HEK293 (cell line): ENCODE results near the gene CACYBP.

Source experiments
- CTCF ChIA-PET: fragments of 350-600 bp; formaldehyde crosslinking; extraction: SDS; loops from one replicate; lab custom pipeline; 2021; ENCODE audit warnings: antibody characterized with exemption; lab: Yijun Ruan, JAX
- POLR2A ChIA-PET: fragments of 300-600 bp; formaldehyde crosslinking; extraction: SDS; loops from one replicate; lab custom pipeline; 2020; ENCODE audit warnings: antibody characterized with exemption, inconsistent platforms; lab: Yijun Ruan, JAX
- H3K27ac ChIP-seq: fragments of 200-500 bp; sonication (Bioruptor generic); 2 replicates; pipeline ENCODE4 v1.5.1; 2014; ENCODE audit warnings: low read depth, low read length, control low read depth, inconsistent platforms; ENCODE audit errors: extremely low read depth
- H3K36me3 ChIP-seq, 2 experiments: fragments of 200-500 bp in 1 of 2; sonication (Bioruptor generic) in 1 of 2; 1 replicate in 1 of 2; 2 replicates in 1 of 2; pipeline ENCODE4 v1.5.1; 2014 to 2017; ENCODE audit warnings: inconsistent platforms in 2 of 2, low read length in 2 of 2; ENCODE audit not compliant: control insufficient read depth in 2 of 2, insufficient read depth in 1 of 2
- H3K4me1 ChIP-seq: fragments of 200-500 bp; sonication (Bioruptor generic); 2 replicates; pipeline ENCODE4 v1.5.1; 2014; ENCODE audit warnings: mild to moderate bottlenecking, low read length, inconsistent platforms; ENCODE audit not compliant: control insufficient read depth, insufficient read depth
- H3K4me3 ChIP-seq: 2 replicates; pipeline ENCODE4 v1.5.1; 2011; ENCODE audit warnings: low read depth, mild to moderate bottlenecking, control low read depth, low read length, moderate library complexity
- H3K9me3 ChIP-seq: fragments of 200-500 bp; sonication (Bioruptor generic); 2 replicates; pipeline ENCODE4 v1.5.1; 2014; ENCODE audit warnings: low read depth, low read length, inconsistent platforms; ENCODE audit not compliant: control insufficient read depth, insufficient read depth
- KLF7 ChIP-seq: fragments of 450-650 bp; formaldehyde crosslinking; IDR thresholded peaks from 2 replicates; pipeline ENCODE4 v1.5.1; 2016; ENCODE audit warnings: missing biosample characterization, missing genetic modification characterization, borderline replicate concordance
- SCRT1 ChIP-seq: fragments of 450-650 bp; formaldehyde crosslinking; IDR thresholded peaks from 2 replicates; pipeline ENCODE4 v1.5.1; 2016; ENCODE audit warnings: missing biosample characterization, missing genetic modification characterization, borderline replicate concordance
- TCF7L2 ChIP-seq: IDR thresholded peaks from 2 replicates; pipeline ENCODE4 v1.6.1; 2011; ENCODE audit warnings: low read depth, mild to moderate bottlenecking, inconsistent platforms, low read length, moderate library complexity, borderline replicate concordance
- TRIM28 ChIP-seq: IDR thresholded peaks from 2 replicates; pipeline ENCODE4 v1.6.1; 2011; ENCODE audit warnings: low read length, control low read depth, borderline replicate concordance
- YY1 ChIP-seq: fragments of 450-650 bp; formaldehyde crosslinking; IDR thresholded peaks from 2 replicates; pipeline ENCODE4 v1.5.1; 2018; ENCODE audit warnings: missing biosample characterization, missing genetic modification characterization
- ZFP41 ChIP-seq: fragments of 450-650 bp; formaldehyde crosslinking; IDR thresholded peaks from 2 replicates; pipeline ENCODE4 v1.5.1; 2016; ENCODE audit warnings: missing biosample characterization, missing genetic modification characterization, borderline replicate concordance
- ZFP69B ChIP-seq: fragments of 450-650 bp; formaldehyde crosslinking; IDR thresholded peaks from 2 replicates; pipeline ENCODE4 v1.5.1; 2016; ENCODE audit warnings: missing biosample characterization, missing genetic modification characterization
- ZNF132 ChIP-seq: fragments of 450-650 bp; formaldehyde crosslinking; IDR thresholded peaks from 2 replicates; pipeline ENCODE4 v1.5.1; 2017; ENCODE audit warnings: missing biosample characterization, missing genetic modification characterization, borderline replicate concordance
- ZNF146 ChIP-seq: fragments of 450-650 bp; formaldehyde crosslinking; IDR thresholded peaks from 2 replicates; pipeline ENCODE4 v1.5.1; 2016; ENCODE audit warnings: missing biosample characterization, missing genetic modification characterization
- ZNF2 ChIP-seq: fragments of 450-650 bp; formaldehyde crosslinking; IDR thresholded peaks from 2 replicates; pipeline ENCODE4 v1.5.1; 2016; ENCODE audit warnings: missing biosample characterization, missing genetic modification characterization
- ZNF350 ChIP-seq: fragments of 450-650 bp; formaldehyde crosslinking; IDR thresholded peaks from 2 replicates; pipeline ENCODE4 v1.5.0; 2017; ENCODE audit warnings: missing biosample characterization, mild to moderate bottlenecking, missing genetic modification characterization
- ZNF362 ChIP-seq: fragments of 450-650 bp; formaldehyde crosslinking; IDR thresholded peaks from 2 replicates; pipeline ENCODE4 v1.5.1; 2016; ENCODE audit warnings: missing biosample characterization, missing genetic modification characterization
- ZNF398 ChIP-seq: fragments of 450-650 bp; formaldehyde crosslinking; IDR thresholded peaks from 2 replicates; pipeline ENCODE4 v1.5.1; 2017; ENCODE audit warnings: missing biosample characterization, missing genetic modification characterization
- ZNF426 ChIP-seq: fragments of 450-650 bp; formaldehyde crosslinking; IDR thresholded peaks from 2 replicates; pipeline ENCODE4 v1.5.1; 2017; ENCODE audit warnings: missing biosample characterization, missing genetic modification characterization, mild to moderate bottlenecking, inconsistent platforms, moderate library complexity
- ZNF433 ChIP-seq: fragments of 450-650 bp; formaldehyde crosslinking; IDR thresholded peaks from 2 replicates; pipeline ENCODE4 v1.5.1; 2016; ENCODE audit warnings: missing biosample characterization, missing genetic modification characterization, low read depth
- ZNF514 ChIP-seq: fragments of 450-650 bp; formaldehyde crosslinking; IDR thresholded peaks from 2 replicates; pipeline ENCODE4 v1.5.1; 2016; ENCODE audit warnings: missing biosample characterization, missing genetic modification characterization
- ZNF549 ChIP-seq: fragments of 450-650 bp; IDR thresholded peaks from 2 replicates; pipeline ENCODE4 v1.5.1; 2018; ENCODE audit warnings: missing biosample characterization, missing genetic modification characterization, mild to moderate bottlenecking, inconsistent platforms, moderate library complexity
- ZNF560 ChIP-seq: fragments of 450-650 bp; formaldehyde crosslinking; IDR thresholded peaks from 2 replicates; pipeline ENCODE4 v1.5.1; 2017; ENCODE audit warnings: missing biosample characterization, missing genetic modification characterization, borderline replicate concordance
- ZNF629 ChIP-seq: fragments of 450-650 bp; formaldehyde crosslinking; IDR thresholded peaks from 2 replicates; pipeline ENCODE4 v1.5.1; 2017; ENCODE audit warnings: missing biosample characterization, missing genetic modification characterization
- ZNF639 ChIP-seq: fragments of 450-650 bp; formaldehyde crosslinking; IDR thresholded peaks from 2 replicates; pipeline ENCODE4 v1.5.1; 2016; ENCODE audit warnings: missing biosample characterization, missing genetic modification characterization
- ZNF654 ChIP-seq: fragments of 450-650 bp; formaldehyde crosslinking; IDR thresholded peaks from 2 replicates; pipeline ENCODE4 v1.5.1; 2016; ENCODE audit warnings: low read depth, missing biosample characterization, missing genetic modification characterization
- ZNF670 ChIP-seq: fragments of 450-650 bp; formaldehyde crosslinking; IDR thresholded peaks from 2 replicates; pipeline ENCODE4 v1.5.1; 2016; ENCODE audit warnings: missing biosample characterization, missing genetic modification characterization, low read depth
- ZNF701 ChIP-seq: fragments of 450-650 bp; formaldehyde crosslinking; IDR thresholded peaks from 2 replicates; pipeline ENCODE4 v1.5.1; 2016; ENCODE audit warnings: missing biosample characterization, missing genetic modification characterization
- ZNF777 ChIP-seq: fragments of 450-650 bp; formaldehyde crosslinking; IDR thresholded peaks from 2 replicates; pipeline ENCODE4 v1.5.1; 2017; ENCODE audit warnings: missing biosample characterization, missing genetic modification characterization, borderline replicate concordance
- ZNF785 ChIP-seq: fragments of 450-650 bp; formaldehyde crosslinking; IDR thresholded peaks from 2 replicates; pipeline ENCODE4 v1.5.1; 2016; ENCODE audit warnings: missing biosample characterization, missing genetic modification characterization
- ZNF830 ChIP-seq: fragments of 450-650 bp; IDR thresholded peaks from 2 replicates; pipeline ENCODE4 v1.5.0; 2018; ENCODE audit warnings: missing biosample characterization, missing genetic modification characterization, low read depth, mild to moderate bottlenecking, moderate library complexity
- ZSCAN23 ChIP-seq: fragments of 450-650 bp; formaldehyde crosslinking; IDR thresholded peaks from 2 replicates; pipeline ENCODE4 v1.5.1; 2016; ENCODE audit warnings: missing biosample characterization, missing genetic modification characterization
- ZXDB ChIP-seq: fragments of 450-650 bp; formaldehyde crosslinking; IDR thresholded peaks from 2 replicates; pipeline ENCODE4 v1.5.1; 2016; ENCODE audit warnings: missing biosample characterization, missing genetic modification characterization
- TF ChIP-seq, protein P1 (sequence below): fragments of 450-650 bp; formaldehyde crosslinking; IDR thresholded peaks from 2 replicates; pipeline ENCODE4 v1.5.1; 2017; ENCODE audit warnings: missing biosample characterization, missing genetic modification characterization
- TF ChIP-seq, protein P2 (sequence below): fragments of 450-650 bp; formaldehyde crosslinking; IDR thresholded peaks from 2 replicates; pipeline ENCODE4 v1.5.1; 2016; ENCODE audit warnings: missing biosample characterization, missing genetic modification characterization

Gene CACYBP

GRCh38 chr1:174999216-174999935 is 371 bp upstream of the CACYBP start:
- CTCF ChIA-PET, result interaction anchor here (0.6 to 2.0 kb wide), 11 partner anchors 19 to 1444 kb away, joined by 3 to 13 read pairs (median 4); no protein-coding TSS in a partner anchor
- Histone ChIP-seq H3K9me3 (no peaks in the 10 kb centered on the region), H3K36me3 (peaks cover 0 to 10% of the 10 kb centered on the region in 2 experiments; a peak in 1 of 3 replicates), H3K4me1 (no peaks in the 10 kb centered on the region), H3K27ac (peak overlapping the region; percentile 92), H3K4me3 (peak overlapping the region; percentile 88)
- POLR2A ChIA-PET, result interaction anchor here (0.5 to 3.3 kb wide), 17 partner anchors 10 to 1521 kb away, joined by 3 to 58 read pairs (median 4); partner anchors contain the start of gene MRPS14
- TF ChIP-seq ZNF670 (no peak), ZNF549 (tag by site-specific recombination) (no peak), ZNF362 (tag by site-specific recombination) (no peak), ZNF398 (tag by site-specific recombination) (no peak), ZXDB (tag by site-specific recombination) (peak; percentile 97), SCRT1 (tag by site-specific recombination) (no peak), ZNF777 (no peak), ZNF639 (tag by site-specific recombination) (peak; percentile 99), ZFP69B (tag by site-specific recombination) (peak; percentile 77; the same call in 1 of the 2 replicates), KLF7 (tag by site-specific recombination) (no peak), ZNF560 (tag by site-specific recombination) (no peak), ZNF426 (tag by site-specific recombination) (no peak), ZNF654 (tag by site-specific recombination) (no peak), ZNF2 (tag by site-specific recombination) (peak; percentile 96), ZNF830 (tag by site-specific recombination) (no peak), YY1 (tag by site-specific recombination) (peak; percentile 97), ZNF433 (tag by site-specific recombination) (no peak), ZSCAN23 (tag by site-specific recombination) (peak; percentile 89; the same call in 1 of the 2 replicates), ZNF629 (tag by site-specific recombination) (peak; percentile 100), ZNF701 (tag by site-specific recombination) (no peak), ZNF146 (peak; percentile 61), ZNF514 (tag by site-specific recombination) (no peak), ZFP41 (tag by site-specific recombination) (no peak), TCF7L2 (no peak), ZNF785 (peak; percentile 29; the same call in 1 of the 2 replicates), ZNF132 (no peak), TRIM28 (peak; percentile 29; the same call in 1 of the 2 replicates), ZNF350 (tag by site-specific recombination) (no peak)
- TF ChIP-seq, protein P1, sequence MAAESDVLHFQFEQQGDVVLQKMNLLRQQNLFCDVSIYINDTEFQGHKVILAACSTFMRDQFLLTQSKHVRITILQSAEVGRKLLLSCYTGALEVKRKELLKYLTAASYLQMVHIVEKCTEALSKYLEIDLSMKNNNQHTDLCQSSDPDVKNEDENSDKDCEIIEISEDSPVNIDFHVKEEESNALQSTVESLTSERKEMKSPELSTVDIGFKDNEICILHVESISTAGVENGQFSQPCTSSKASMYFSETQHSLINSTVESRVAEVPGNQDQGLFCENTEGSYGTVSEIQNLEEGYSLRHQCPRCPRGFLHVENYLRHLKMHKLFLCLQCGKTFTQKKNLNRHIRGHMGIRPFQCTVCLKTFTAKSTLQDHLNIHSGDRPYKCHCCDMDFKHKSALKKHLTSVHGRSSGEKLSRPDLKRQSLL, result no peak; the same call in 1 of the 2 replicates
- TF ChIP-seq, protein P2, sequence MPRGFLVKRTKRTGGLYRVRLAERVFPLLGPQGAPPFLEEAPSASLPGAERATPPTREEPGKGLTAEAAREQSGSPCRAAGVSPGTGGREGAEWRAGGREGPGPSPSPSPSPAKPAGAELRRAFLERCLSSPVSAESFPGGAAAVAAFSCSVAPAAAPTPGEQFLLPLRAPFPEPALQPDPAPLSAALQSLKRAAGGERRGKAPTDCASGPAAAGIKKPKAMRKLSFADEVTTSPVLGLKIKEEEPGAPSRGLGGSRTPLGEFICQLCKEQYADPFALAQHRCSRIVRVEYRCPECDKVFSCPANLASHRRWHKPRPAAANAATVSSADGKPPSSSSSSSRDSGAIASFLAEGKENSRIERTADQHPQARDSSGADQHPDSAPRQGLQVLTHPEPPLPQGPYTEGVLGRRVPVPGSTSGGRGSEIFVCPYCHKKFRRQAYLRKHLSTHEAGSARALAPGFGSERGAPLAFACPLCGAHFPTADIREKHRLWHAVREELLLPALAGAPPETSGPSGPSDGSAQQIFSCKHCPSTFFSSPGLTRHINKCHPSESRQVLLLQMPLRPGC (tag by site-specific recombination), result peak; percentile 90
